GM23338 (cell line): ENCODE results near the gene FANCB.

Experiments used
- CTCF ChIP-seq, 2 experiments: fragments of 200-600 bp in 1 of 2; sonication (generic) in 1 of 2; conservative IDR thresholded peaks; 2 replicates each; pipeline versions ENCODE4 v1.5.1 to v1.6.1; 2016 to 2017; ENCODE audit warnings: antibody characterized with exemption in 2 of 2, low read depth in 2 of 2, mild to moderate bottlenecking in 2 of 2, moderate library complexity in 1 of 2
- EZH2 ChIP-seq: fragments of 200-600 bp; sonication (generic); IDR thresholded peaks from one replicate; pipeline ENCODE4 v1.8.0; 2017; ENCODE audit warnings: antibody characterized with exemption, mild to moderate bottlenecking, low read depth; ENCODE audit not compliant: unreplicated experiment
- EZH2phosphoT487 ChIP-seq: fragments of 200-600 bp; sonication (generic); IDR thresholded peaks from one replicate; pipeline ENCODE4 v1.8.1; 2018; ENCODE audit warnings: antibody characterized with exemption; ENCODE audit not compliant: unreplicated experiment
- NANOG ChIP-seq: IDR thresholded peaks from 2 replicates; pipeline ENCODE4 v1.6.1; 2016; ENCODE audit warnings: antibody characterized with exemption, borderline replicate concordance
- POLR2AphosphoS5 ChIP-seq: IDR thresholded peaks from 2 replicates; pipeline ENCODE4 v1.6.1; 2016; ENCODE audit warnings: antibody characterized with exemption, low read depth
- REST ChIP-seq: IDR thresholded peaks from one replicate; pipeline ENCODE4 v1.6.1; 2018; ENCODE audit warnings: antibody characterized with exemption; ENCODE audit not compliant: unreplicated experiment

DNA sequence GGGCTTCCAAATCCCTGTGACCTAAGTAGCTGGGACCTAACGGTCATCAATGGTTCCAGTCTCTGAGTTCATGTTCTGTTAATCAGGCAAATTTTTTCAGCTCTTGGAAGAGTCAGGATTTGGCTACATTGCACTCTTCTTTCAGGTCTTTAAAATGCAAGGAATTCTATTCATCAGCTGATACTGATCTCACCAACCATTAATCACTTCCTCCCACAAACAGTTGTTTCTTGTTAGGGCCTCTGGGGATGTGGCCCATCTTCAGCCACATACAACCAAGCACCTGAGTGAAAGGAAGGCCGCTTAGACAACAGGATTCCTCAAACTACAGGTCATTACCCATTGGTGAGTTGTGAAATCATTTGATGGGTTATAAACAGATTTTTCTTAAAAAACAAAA is 71.7 kb downstream of the FANCB start:
- TF ChIP-seq CTCF (conservative IDR thresholded peaks at IDR 0.05; ENCODE audit: low read depth in 2 of 2) (no peak), EZH2phosphoT487 (no peak), NANOG (no peak), REST (no peak), EZH2 (no peak), POLR2AphosphoS5 (no peak)
